HCT116 (cell line): ENCODE measurements around the gene HOPX.

ENCODE experiments used
- ATF3 ChIP-seq: IDR thresholded peaks from 2 replicates; pipeline ENCODE4 v1.6.1; 2012
- CTCF ChIP-seq, 3 experiments: fragments of 200-600 bp in 1 of 3; sonication (generic) in 1 of 3; IDR thresholded peaks in 2 of 3; conservative IDR thresholded peaks in 1 of 3; 2 replicates each; pipeline ENCODE4 v1.5.1; 2012 to 2017; ENCODE audit warnings: low read depth in 2 of 3, low read length in 2 of 3, antibody characterized with exemption in 1 of 3, borderline replicate concordance in 1 of 3, control low read depth in 1 of 3, mild to moderate bottlenecking in 1 of 3, mixed read lengths in 1 of 3, mixed run types in 1 of 3, moderate library complexity in 1 of 3; ENCODE audit not compliant: insufficient read depth in 1 of 3
- EGR1 ChIP-seq: IDR thresholded peaks from 2 replicates; pipeline ENCODE4 v1.6.1; 2012; ENCODE audit warnings: low read depth
- POLR2A ChIP-seq: IDR thresholded peaks from 2 replicates; pipeline ENCODE4 v1.7.0; 2011; ENCODE audit warnings: borderline replicate concordance; ENCODE audit not compliant: insufficient read depth, insufficient read length; ENCODE audit errors: extremely low read depth
- REST ChIP-seq: IDR thresholded peaks from 2 replicates; pipeline ENCODE4 v1.6.1; 2012; ENCODE audit warnings: low read depth
- SP1 ChIP-seq: IDR thresholded peaks from 2 replicates; pipeline ENCODE4 v1.6.1; 2012; ENCODE audit warnings: low read depth
- YY1 ChIP-seq: IDR thresholded peaks from 2 replicates; pipeline ENCODE4 v1.6.1; 2011; ENCODE audit warnings: low read length, low read depth, moderate library complexity, mild to moderate bottlenecking; ENCODE audit not compliant: insufficient replicate concordance; ENCODE audit errors: extremely low read depth
- ZNF274 ChIP-seq: fragments of 200-500 bp; sonication (Bioruptor generic); IDR thresholded peaks from 2 replicates; pipeline ENCODE4 v1.6.1; 2014; ENCODE audit warnings: mild to moderate bottlenecking, low read depth, low read length, inconsistent platforms
- TF ChIP-seq, protein P1 (sequence below): IDR thresholded peaks from 2 replicates; pipeline ENCODE4 v1.6.1; 2011; ENCODE audit warnings: mild to moderate bottlenecking, low read length, moderate library complexity; ENCODE audit not compliant: insufficient replicate concordance; ENCODE audit errors: extremely low read depth

DNA sequence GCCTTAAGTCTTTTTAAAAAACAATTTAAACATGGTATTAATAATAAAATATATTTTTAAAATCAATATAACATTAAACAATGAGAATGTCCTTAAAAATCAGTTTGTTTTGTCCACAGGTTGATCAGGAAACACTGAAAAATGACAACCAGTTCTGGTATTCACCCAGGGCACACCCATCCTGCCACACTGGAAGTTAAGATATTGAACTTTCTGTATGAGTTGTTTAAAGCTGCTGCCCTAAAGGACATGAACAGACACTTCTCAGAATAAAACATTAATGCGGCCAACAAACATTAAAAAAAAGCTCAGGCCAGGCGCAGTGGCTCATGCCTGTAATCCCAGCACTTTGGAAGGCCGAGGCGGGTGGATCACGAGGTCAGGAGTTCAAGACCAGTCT lies 15.0 kb upstream of the HOPX start:
- TF ChIP-seq CTCF (IDR thresholded peaks at IDR 0.05 in 2 of 3, conservative IDR thresholded peaks at IDR 0.05 in 1 of 3; ENCODE audit: borderline replicate concordance in 1 of 3, insufficient read depth in 1 of 3, low read depth in 2 of 3, low read length in 2 of 3) (no peak), EGR1 (no peak), ATF3 (no peak), REST (no peak), YY1 (no peak), ZNF274 (no peak), POLR2A (no peak), SP1 (no peak)
- TF ChIP-seq, protein P1, sequence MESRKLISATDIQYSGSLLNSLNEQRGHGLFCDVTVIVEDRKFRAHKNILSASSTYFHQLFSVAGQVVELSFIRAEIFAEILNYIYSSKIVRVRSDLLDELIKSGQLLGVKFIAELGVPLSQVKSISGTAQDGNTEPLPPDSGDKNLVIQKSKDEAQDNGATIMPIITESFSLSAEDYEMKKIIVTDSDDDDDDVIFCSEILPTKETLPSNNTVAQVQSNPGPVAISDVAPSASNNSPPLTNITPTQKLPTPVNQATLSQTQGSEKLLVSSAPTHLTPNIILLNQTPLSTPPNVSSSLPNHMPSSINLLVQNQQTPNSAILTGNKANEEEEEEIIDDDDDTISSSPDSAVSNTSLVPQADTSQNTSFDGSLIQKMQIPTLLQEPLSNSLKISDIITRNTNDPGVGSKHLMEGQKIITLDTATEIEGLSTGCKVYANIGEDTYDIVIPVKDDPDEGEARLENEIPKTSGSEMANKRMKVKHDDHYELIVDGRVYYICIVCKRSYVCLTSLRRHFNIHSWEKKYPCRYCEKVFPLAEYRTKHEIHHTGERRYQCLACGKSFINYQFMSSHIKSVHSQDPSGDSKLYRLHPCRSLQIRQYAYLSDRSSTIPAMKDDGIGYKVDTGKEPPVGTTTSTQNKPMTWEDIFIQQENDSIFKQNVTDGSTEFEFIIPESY = no peak
